MCF 10A (cell line): ENCODE data around the gene S100A4. TPM values are rescaled to one million over a fixed set of nuclear protein-coding genes. Genes with fewer than 3 reads are reported as not detected.

ENCODE experiments used
- BruUV-seq: library from RNA; stranded (reverse); fragments of 400-500 nt; replicated peaks from 2 replicates; lab custom pipeline; 2021; lab: Mats Ljungman, UMichigan
- CTCF ChIA-PET: fragments of 300-600 bp; sonication (Branson Sonifier 250); formaldehyde crosslinking; extraction: SDS; loops from one replicate; lab custom pipeline; 2021; ENCODE audit warnings: antibody characterized with exemption, inconsistent platforms; lab: Yijun Ruan, JAX
- POLR2A ChIA-PET: fragments of 300-600, 350-650 bp; sonication (Branson Sonifier 250); formaldehyde crosslinking; extraction: SDS; loops from one replicate; lab custom pipeline; 2020; ENCODE audit warnings: antibody characterized with exemption, inconsistent platforms; lab: Yijun Ruan, JAX
- DNase-seq: peaks from one replicate; pipeline ENCODE4 v3.0.0-alpha.2; 2018; ENCODE audit not compliant: unreplicated experiment
- H3K27ac Mint-ChIP-seq: one replicate; pipeline ENCODE4 v1.8.0; 2022; ENCODE audit warnings: mild to moderate bottlenecking, low read depth, mixed read lengths; ENCODE audit not compliant: unreplicated experiment
- H3K27me3 Mint-ChIP-seq: one replicate; pipeline ENCODE4 v1.8.0; 2022; ENCODE audit warnings: mixed read lengths; ENCODE audit not compliant: insufficient read depth, unreplicated experiment
- H3K36me3 Mint-ChIP-seq: one replicate; pipeline ENCODE4 v1.8.0; 2022; ENCODE audit warnings: mild to moderate bottlenecking, moderate library complexity, mixed read lengths; ENCODE audit not compliant: insufficient read depth, unreplicated experiment
- H3K4me1 Mint-ChIP-seq: one replicate; pipeline ENCODE4 v1.8.0; 2022; ENCODE audit warnings: mixed read lengths; ENCODE audit not compliant: insufficient read depth, unreplicated experiment
- H3K4me3 Mint-ChIP-seq: one replicate; pipeline ENCODE4 v1.8.0; 2022; ENCODE audit warnings: mild to moderate bottlenecking, moderate library complexity, mixed read lengths; ENCODE audit not compliant: unreplicated experiment
- H3K9me3 Mint-ChIP-seq: one replicate; pipeline ENCODE4 v1.8.0; 2022; ENCODE audit warnings: mixed read lengths; ENCODE audit not compliant: unreplicated experiment
- CTCF ChIP-seq: fragments of 200-600 bp; IDR thresholded peaks from one replicate; pipeline ENCODE4 v1.8.0; 2022; ENCODE audit warnings: antibody characterized with exemption, mild to moderate bottlenecking; ENCODE audit not compliant: unreplicated experiment
- intact Hi-C: fragments of 100-400 bp; cut with micrococcal nuclease; formaldehyde crosslinking; loops from 2 replicates; pipeline ENCODE4 v1.14.1; 2022
- total RNA-seq: library from RNA; stranded (reverse); gene quantifications from 2 replicates; pipeline ENCODE4 v1.2.3, GENCODE V29; 2022

S100A4 gene
- total RNA-seq, 1 experiment from 2014 or later, result 60.7 TPM

GRCh38 chr1:153503766-153504165 is 41.8 kb downstream of the S100A4 start:
- H3K4me1 Mint-ChIP-seq, result peaks cover 21% of the 10 kb centered on the region
- ChIA-PET CTCF (interaction anchor here (0.6 to 31.7 kb wide), 6 partner anchors 9 to 850 kb away, joined by 3 to 1438 read pairs (median 4); partner anchors contain the start of genes PGLYRP4 and S100A9), POLR2A (interaction anchor here (1.2 to 1.6 kb wide), 2 partner anchors 150 to 168 kb away, joined by 3 to 4 read pairs; no protein-coding TSS in a partner anchor)
- peaks cover 14% of the 10 kb centered on the region for H3K27me3 Mint-ChIP-seq
- no TSS peak for BruUV-seq
- intact Hi-C loops, result no loop called here
- no peaks in the 10 kb centered on the region for H3K9me3 Mint-ChIP-seq
- DNase-seq, result no peak
- no peak for TF ChIP-seq CTCF
- H3K4me3 Mint-ChIP-seq, result no peak overlapping the region
- no peaks in the 10 kb centered on the region for H3K36me3 Mint-ChIP-seq
- no peak overlapping the region for H3K27ac Mint-ChIP-seq

- Mint-ChIP-seq H3K9me3 (no peaks in the 10 kb centered on the region), H3K36me3 (no peaks in the 10 kb centered on the region), H3K4me1 (peaks cover under 1% of the 10 kb centered on the region), H3K27ac (no peak overlapping the region), H3K27me3 (peaks cover 40% of the 10 kb centered on the region), H3K4me3 (no peak overlapping the region)
- ChIA-PET POLR2A (interaction anchor here (0.5 to 2.9 kb wide), 5 partner anchors 8 to 161 kb away, joined by 3 to 10 read pairs (median 3); partner anchors contain the start of gene S100A9), CTCF (interaction anchor here (0.6 to 31.7 kb wide), 3 partner anchors 8 to 677 kb away, joined by 4 to 1438 read pairs (median 128); partner anchors contain the start of genes PGLYRP4 and S100A9)
- no TSS peak for BruUV-seq
- no peak for TF ChIP-seq CTCF
- no peak for DNase-seq
- intact Hi-C loops, result no loop called here
Measured at GRCh38 chr1:153498746-153499145, 46.9 kb downstream of the S100A4 start.

DNA sequence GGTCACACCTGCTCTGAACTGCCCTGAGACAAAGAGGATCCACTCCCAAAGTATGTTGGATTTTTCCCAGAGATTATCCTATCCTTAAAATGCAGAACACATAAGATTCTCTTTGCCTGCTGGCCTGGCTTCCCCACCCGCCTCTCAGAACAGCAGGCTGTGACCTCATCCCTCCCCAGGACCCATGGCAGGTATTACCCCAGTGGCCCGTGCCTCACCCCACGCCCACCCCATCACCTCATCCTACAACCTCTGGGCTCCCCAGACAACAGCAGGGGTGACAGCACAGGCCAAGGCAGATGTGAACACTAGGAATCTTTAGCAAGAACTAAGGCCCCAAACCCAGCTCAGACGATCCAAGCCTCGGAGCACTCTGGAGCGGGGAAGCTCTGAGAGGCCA is 50.1 kb downstream of the S100A4 start:
- Mint-ChIP-seq H3K9me3 (no peaks in the 10 kb centered on the region), H3K4me3 (no peak overlapping the region), H3K27ac (no peak overlapping the region), H3K4me1 (peaks cover 22% of the 10 kb centered on the region), H3K36me3 (no peaks in the 10 kb centered on the region), H3K27me3 (peaks cover 40% of the 10 kb centered on the region)
- BruUV-seq, result no TSS peak
- ChIA-PET POLR2A (interaction anchor here (1.3 to 1.6 kb wide), 4 partner anchors 140 to 144 kb away, joined by 6 to 16 read pairs (median 6); no protein-coding TSS in a partner anchor), CTCF (interaction anchor here (0.5 to 31.7 kb wide), 60 partner anchors 11 to 852 kb away, joined by 3 to 1438 read pairs (median 4); partner anchors contain the start of genes CHTOP, PGLYRP4, S100A12 and S100A16)
- no peak for DNase-seq
- TF ChIP-seq CTCF, result no peak
- intact Hi-C loops, result loop anchor here (1.0 to 2.0 kb wide), 2 partner anchors 91 to 143 kb away; no protein-coding TSS in a partner anchor

- no peak overlapping the region for H3K27ac Mint-ChIP-seq
- no peak overlapping the region for H3K4me3 Mint-ChIP-seq
Measured at GRCh38 chr1:153494976-153495535, 50.5 kb downstream of the S100A4 start.

More at GRCh38 chr1:153494976-153495535, 50.5 kb downstream of the S100A4 start:
- ChIA-PET POLR2A (interaction anchor here (0.8 to 1.5 kb wide), 6 partner anchors 11 to 142 kb away, joined by 4 to 7 read pairs (median 6); partner anchors contain the start of gene S100A9), CTCF (interaction anchor here (0.5 to 31.7 kb wide), 74 partner anchors 11 to 1458 kb away, joined by 3 to 1438 read pairs (median 4); partner anchors contain the start of genes CHTOP, PGLYRP4, S100A11 and S100A12)
- BruUV-seq, result no TSS peak
- H3K9me3 Mint-ChIP-seq, result no peaks in the 10 kb centered on the region
- peaks cover 39% of the 10 kb centered on the region for H3K27me3 Mint-ChIP-seq
- peak; percentile 81 for DNase-seq
- H3K36me3 Mint-ChIP-seq, result no peaks in the 10 kb centered on the region
- TF ChIP-seq CTCF, result peak; percentile 99
- peaks cover 27% of the 10 kb centered on the region for H3K4me1 Mint-ChIP-seq
- intact Hi-C loops, result loop anchor here (1.0 to 2.0 kb wide), 2 partner anchors 90 to 143 kb away; no protein-coding TSS in a partner anchor
